Measurements from ENCODE around the gene PSTPIP1. TPM values are rescaled to one million over a fixed set of nuclear protein-coding genes. Genes with fewer than 3 reads are reported as not detected.

PSTPIP1 gene
- total and polyA plus RNA-seq, 2 of the 13 experiments (the other 11 are each of a cell fraction or from before 2014, with no cell fraction given), result 4.4 to 8.7 TPM

- H3K27me3 ChIP-seq (ENCODE audit: control insufficient read depth in 1 of 2, insufficient read depth in 2 of 2, low read length in 2 of 2), result peaks cover 6 to 61% of the 10 kb centered on the region in 2 experiments
- no peak for TF ChIP-seq RBM39 (IDR thresholded peaks at IDR 0.05; ENCODE audit: low read depth, low read length, poor library complexity, severe bottlenecking)
- no peak for TF ChIP-seq U2AF2 (IDR thresholded peaks at IDR 0.05; ENCODE audit: low read depth, low read length)
- TF ChIP-seq ARHGAP35 (CRISPR knock-in tag; IDR thresholded peaks at IDR 0.05; ENCODE audit: borderline replicate concordance), result no peak
- ATAC-seq (no peak; the same call in 2 of the 3 replicates), DNase-seq (ENCODE audit: low spot score) (no peak), FAIRE-seq (no peak)
- no TSS peak for BruUV-seq (replicated peaks)
- CTCF ChIA-PET (ENCODE audit: low intra/inter-chr PET ratio, low total read pairs), result no interaction called here
- WGBS (ENCODE audit: low lambda C conversion rate), result 55% methylated on average over 9 of the region's 14 CpGs
- no peak overlapping the region for H3K4me2 ChIP-seq (ENCODE audit: low read depth, low read length)
- H3K4me3 ChIP-seq (replicated peaks in 1 of 3; ENCODE audit: insufficient read depth in 1 of 3, low read depth in 2 of 3, low read length in 3 of 3), result no peak overlapping the region
- H3K36me3 ChIP-seq (replicated peaks in 1 of 2; ENCODE audit: control insufficient read depth in 1 of 2, insufficient read depth in 2 of 2, low read length in 2 of 2), result no peaks in the 10 kb centered on the region
- H3K9ac ChIP-seq (ENCODE audit: insufficient read depth, low read depth, low read length), result no peak overlapping the region
- no peak overlapping the region for H3K27ac ChIP-seq (ENCODE audit: extremely low read length, insufficient read depth, low read length)
- POLR2A ChIA-PET, result no interaction called here
- intact Hi-C loops (cut with micrococcal nuclease; ENCODE audit: unreplicated experiment) (no loop called here), in situ Hi-C loops (cut with HindIII; ENCODE audit: extremely low pct_ligation_motif_present, low pct_unique_long_range_greater_than_20kb) (no loop called here)
- H4K20me1 ChIP-seq (ENCODE audit: insufficient read depth, low read length), result no peaks in the 10 kb centered on the region
- H2AFZ ChIP-seq (ENCODE audit: low read length), result no peak overlapping the region
- H3K4me1 ChIP-seq (ENCODE audit: insufficient read depth, low read length), result no peaks in the 10 kb centered on the region
- no peaks in the 10 kb centered on the region for H3K79me2 ChIP-seq (ENCODE audit: insufficient read depth, low read length)
- no peaks in the 10 kb centered on the region for H3K9me3 ChIP-seq (ENCODE audit: low read length)
These were observed 1.8 kb downstream of the PSTPIP1 start for GRCh38 chr15:76996526-76997401.

- no peak for DNase-seq (ENCODE audit: low spot score)
- no peak overlapping the region for H3K4me3 ChIP-seq (replicated peaks in 1 of 3; ENCODE audit: insufficient read depth in 1 of 3, low read depth in 2 of 3, low read length in 3 of 3)
- in situ Hi-C loops (cut with HindIII; ENCODE audit: extremely low pct_ligation_motif_present, low pct_unique_long_range_greater_than_20kb), result no loop called here
- TF ChIP-seq ZNF180 (CRISPR knock-in tag; IDR thresholded peaks at IDR 0.05; ENCODE audit: borderline replicate concordance, low read depth) (no peak), RAD21 (CRISPR knock-in tag; IDR thresholded peaks at IDR 0.05) (no peak), THAP8 (CRISPR knock-in tag; IDR thresholded peaks at IDR 0.05; ENCODE audit: borderline replicate concordance) (no peak), RERE (CRISPR knock-in tag; IDR thresholded peaks at IDR 0.05; ENCODE audit: low read depth) (no peak), GZF1 (CRISPR knock-in tag; IDR thresholded peaks at IDR 0.05) (no peak), ZNF333 (CRISPR knock-in tag; IDR thresholded peaks at IDR 0.05; ENCODE audit: borderline replicate concordance) (no peak), ZSCAN12 (CRISPR knock-in tag; IDR thresholded peaks at IDR 0.05) (no peak)
These were observed 3.8 kb downstream of the PSTPIP1 start for GRCh38 chr15:76998663-76999285.

More at GRCh38 chr15:76998663-76999285, 3.8 kb downstream of the PSTPIP1 start:
- BruUV-seq (replicated peaks), result no TSS peak
- intact Hi-C loops (cut with micrococcal nuclease; ENCODE audit: unreplicated experiment), result no loop called here
- Histone ChIP-seq H3K4me1 (ENCODE audit: insufficient read depth, low read length) (no peaks in the 10 kb centered on the region), H2AFZ (ENCODE audit: low read length) (no peak overlapping the region), H3K27me3 (ENCODE audit: control insufficient read depth in 1 of 2, insufficient read depth in 2 of 2, low read length in 2 of 2) (peaks cover 7 to 47% of the 10 kb centered on the region in 2 experiments), H3K36me3 (replicated peaks in 1 of 2; ENCODE audit: control insufficient read depth in 1 of 2, insufficient read depth in 2 of 2, low read length in 2 of 2) (no peaks in the 10 kb centered on the region), H3K4me2 (ENCODE audit: low read depth, low read length) (no peak overlapping the region), H3K9ac (ENCODE audit: insufficient read depth, low read depth, low read length) (no peak overlapping the region), H3K9me3 (ENCODE audit: low read length) (no peaks in the 10 kb centered on the region), H4K20me1 (ENCODE audit: insufficient read depth, low read length) (no peaks in the 10 kb centered on the region), H3K79me2 (ENCODE audit: insufficient read depth, low read length) (no peaks in the 10 kb centered on the region), H3K27ac (ENCODE audit: extremely low read length, insufficient read depth, low read length) (no peak overlapping the region)
- ATAC-seq (no peak), FAIRE-seq (no peak)
- ChIA-PET POLR2A (no interaction called here), CTCF (ENCODE audit: low intra/inter-chr PET ratio, low total read pairs) (no interaction called here)
- WGBS (ENCODE audit: low lambda C conversion rate), result 50% methylated on average over 6 of the region's 8 CpGs

Data from HepG2 (cell line).